Endothelial cell of umbilical vein (primary cell): ENCODE results near the gene IRX3. TPM values are rescaled to one million over a fixed set of nuclear protein-coding genes. Genes with fewer than 3 reads are reported as not detected.

Experiments used
- BruUV-seq: library from RNA; stranded (reverse); fragments of 400-500 nt; replicated peaks from 2 replicates; lab custom pipeline; 2021; lab: Mats Ljungman, UMichigan
- CTCF ChIA-PET: fragments of 300-600, 350-600 bp; sonication (Branson Sonifier 250); formaldehyde crosslinking; loops from one replicate; lab custom pipeline; 2021; ENCODE audit warnings: antibody characterized with exemption, inconsistent platforms; lab: Charles Lee
- POLR2A ChIA-PET: fragments of 300-600, 350-600 bp; sonication (Branson Sonifier 250); formaldehyde crosslinking; loops from one replicate; lab custom pipeline; 2021; ENCODE audit warnings: antibody characterized with exemption, inconsistent platforms; lab: Charles Lee
- DNase-seq: peaks from one replicate; pipeline ENCODE4 v3.0.0-alpha.2; 2011; ENCODE audit warnings: low read depth, low spot score
- FAIRE-seq: peaks from 2 replicates; lab custom pipeline; 2011; peaks lifted over from hg19 to GRCh38; lab: Jason Lieb, UNC
- H2AFZ ChIP-seq: 2 replicates; pipeline ENCODE4 v1.6.0; 2012; ENCODE audit warnings: low read depth, low read length, control low read depth, inconsistent platforms
- H3K27ac ChIP-seq: 2 replicates; pipeline ENCODE4 v1.5.1; 2011; ENCODE audit warnings: low read depth, mild to moderate bottlenecking, control low read depth, low read length, moderate library complexity; ENCODE audit not compliant: insufficient read depth
- H3K27me3 ChIP-seq, 2 experiments: 2 replicates each; pipeline versions ENCODE4 v1.6.0 to v1.6.1; 2011; ENCODE audit warnings: low read length in 2 of 2, mixed read lengths in 1 of 2; ENCODE audit not compliant: control insufficient read depth in 2 of 2, insufficient read depth in 2 of 2
- H3K36me3 ChIP-seq, 2 experiments: 2 replicates in 1 of 2; 3 replicates in 1 of 2; pipeline ENCODE4 v1.5.1; 2011; ENCODE audit warnings: low read length in 2 of 2, mild to moderate bottlenecking in 1 of 2, moderate library complexity in 1 of 2; ENCODE audit not compliant: control insufficient read depth in 2 of 2, insufficient read depth in 2 of 2; ENCODE audit errors: extremely low read depth in 1 of 2
- H3K4me1 ChIP-seq: 3 replicates; pipeline ENCODE4 v1.5.1; 2011; ENCODE audit warnings: mild to moderate bottlenecking, low read length; ENCODE audit not compliant: control insufficient read depth, insufficient read depth; ENCODE audit errors: extremely low read depth
- H3K4me2 ChIP-seq: 2 replicates; pipeline ENCODE4 v1.6.1; 2011; ENCODE audit warnings: low read length, control low read depth, mixed read lengths; ENCODE audit not compliant: insufficient read depth
- H3K4me3 ChIP-seq, 3 experiments: fragments of 200-600 bp in 1 of 3; sonication (generic), shearing (Covaris generic) in 1 of 3; replicated peaks in 1 of 3; 2 replicates each; pipeline ENCODE4 v1.5.1; 2011 to 2016; ENCODE audit warnings: control low read depth in 3 of 3, low read length in 3 of 3, mild to moderate bottlenecking in 2 of 3, inconsistent platforms in 1 of 3, low read depth in 1 of 3, moderate library complexity in 1 of 3; ENCODE audit not compliant: insufficient read depth in 1 of 3
- H3K79me2 ChIP-seq: 2 replicates; pipeline ENCODE4 v1.6.0; 2012; ENCODE audit warnings: low read length, inconsistent platforms; ENCODE audit not compliant: control insufficient read depth, insufficient read depth
- H3K9ac ChIP-seq: replicated peaks from 2 replicates; pipeline ENCODE3; 2011; ENCODE audit warnings: low read length, control low read depth; ENCODE audit not compliant: insufficient read depth; ENCODE audit errors: extremely low read depth
- H3K9me1 ChIP-seq: replicated peaks from 3 replicates; pipeline ENCODE4 v1.6.0; 2011; ENCODE audit warnings: mild to moderate bottlenecking, low read length; ENCODE audit not compliant: control insufficient read depth, insufficient read depth; ENCODE audit errors: extremely low read depth
- H3K9me3 ChIP-seq: replicated peaks from 2 replicates; pipeline ENCODE4 v1.5.1; 2012; ENCODE audit warnings: low read length, inconsistent platforms; ENCODE audit not compliant: control insufficient read depth, insufficient read depth
- H4K20me1 ChIP-seq: replicated peaks from 2 replicates; pipeline ENCODE3; 2011; ENCODE audit warnings: mild to moderate bottlenecking, low read length; ENCODE audit not compliant: control insufficient read depth, insufficient read depth; ENCODE audit errors: extremely low read depth
- FOS ChIP-seq: IDR thresholded peaks from 2 replicates; pipeline ENCODE4 v1.6.1; 2011; ENCODE audit warnings: mild to moderate bottlenecking, low read length, moderate library complexity, borderline replicate concordance; ENCODE audit not compliant: insufficient read depth
- dilution Hi-C: fragments of 300-500 bp; cut with MboI; formaldehyde crosslinking; loops from one replicate; pipeline ENCODE4 v1.15.0; 2019; ENCODE audit warnings: low sequenced_read_pairs; ENCODE audit not compliant: extremely low pct_ligation_motif_present
- intact Hi-C: fragments of 100-400 bp; cut with micrococcal nuclease; formaldehyde crosslinking; loops from one replicate; pipeline ENCODE4 v1.10.0; 2022
- polyA plus RNA-seq, 4 experiments: library from polyadenylated mRNA; depleted of rRNA in 3 of 4; stranded (reverse) in 3 of 4; unstranded in 1 of 4; fragments of >200 nt; gene quantifications; 2 replicates each; pipeline versions ENCODE4 v1.2.1 to v1.2.3, GENCODE V29; 2011 to 2012; ENCODE audit warnings: missing spikeins in 1 of 4
- total RNA-seq: library from RNA; stranded (reverse); gene quantifications from 2 replicates; pipeline ENCODE4 v1.2.3, GENCODE V29; 2021
- TF ChIP-seq, protein P1 (sequence below): IDR thresholded peaks from 2 replicates; pipeline ENCODE4 v1.6.1; 2011; ENCODE audit not compliant: insufficient read depth, insufficient read length
- TF ChIP-seq, protein P2 (sequence below), 2 donors: IDR thresholded peaks; 1 replicate in 1 of 2; 2 replicates in 1 of 2; pipeline ENCODE4 v1.5.1; 2011; ENCODE audit warnings: low read length in 2 of 2, mild to moderate bottlenecking in 2 of 2, moderate library complexity in 2 of 2, control low read depth in 1 of 2, inconsistent platforms in 1 of 2, low read depth in 1 of 2; ENCODE audit not compliant: insufficient read depth in 1 of 2; ENCODE audit errors: extremely low read depth in 1 of 2

The IRX3 gene
- total and polyA plus RNA-seq, 2 donors (not counting 3 experiments of a cell fraction or from before 2014, with no cell fraction given): not detected

DNA sequence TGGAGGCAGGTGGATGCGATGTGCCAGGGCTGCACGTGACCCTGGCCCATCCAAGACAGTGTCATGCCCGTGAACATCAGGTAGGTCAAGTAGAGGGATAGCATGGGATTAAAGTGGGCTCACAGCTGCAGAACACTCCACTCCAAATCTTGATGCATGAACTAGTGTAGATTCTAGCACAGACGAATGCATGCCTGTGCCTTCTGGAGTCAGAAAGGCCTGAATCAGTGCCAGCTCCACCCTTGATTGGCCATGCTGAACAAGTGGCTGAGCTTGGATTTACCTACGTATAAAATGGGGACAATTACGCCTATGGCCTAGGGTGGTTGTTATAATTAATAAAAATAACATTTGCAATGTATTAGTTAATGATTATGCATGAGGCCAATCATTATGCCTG lies 10.6 kb downstream of the IRX3 start:
- Histone ChIP-seq H3K9ac (no peak overlapping the region), H3K27ac (no peak overlapping the region), H3K36me3 (no peaks in the 10 kb centered on the region), H3K4me3 (no peak overlapping the region), H2AFZ (no peak overlapping the region), H3K79me2 (no peaks in the 10 kb centered on the region), H3K27me3 (peaks cover 9 to 10% of the 10 kb centered on the region in 2 experiments), H4K20me1 (no peaks in the 10 kb centered on the region), H3K9me3 (no peaks in the 10 kb centered on the region), H3K9me1 (no peaks in the 10 kb centered on the region), H3K4me2 (no peak overlapping the region), H3K4me1 (no peaks in the 10 kb centered on the region)
- no peak for TF ChIP-seq FOS
- POLR2A ChIA-PET: no interaction called here
- BruUV-seq: no TSS peak
- DNase-seq (no peak), FAIRE-seq (no peak)
- dilution Hi-C loops: no loop called here
- intact Hi-C loops: no loop called here
- CTCF ChIA-PET: no interaction called here

DNA sequence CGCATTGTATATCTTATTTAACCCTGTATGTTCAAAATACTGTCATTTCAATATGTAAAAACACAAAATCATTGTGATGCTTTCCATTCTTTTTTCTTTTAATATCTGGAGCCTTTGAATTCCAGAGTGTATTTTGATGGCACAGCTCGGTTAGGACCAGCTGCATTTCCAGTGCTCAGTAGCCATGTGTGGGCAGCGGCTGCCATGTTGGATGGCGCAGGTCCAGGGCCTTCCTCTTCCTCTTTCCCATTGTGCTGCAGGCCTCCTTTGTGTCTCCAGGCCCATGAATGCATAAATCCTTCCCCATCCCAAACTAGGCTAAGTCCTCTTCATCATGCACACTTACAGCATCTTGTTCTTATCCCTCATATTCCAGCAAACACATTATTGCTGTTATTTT lies 13.0 kb downstream of the IRX3 start:
- TF ChIP-seq, protein P1, sequence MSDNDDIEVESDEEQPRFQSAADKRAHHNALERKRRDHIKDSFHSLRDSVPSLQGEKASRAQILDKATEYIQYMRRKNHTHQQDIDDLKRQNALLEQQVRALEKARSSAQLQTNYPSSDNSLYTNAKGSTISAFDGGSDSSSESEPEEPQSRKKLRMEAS: no peak
- no peak for TF ChIP-seq FOS
- TF ChIP-seq, protein P2, sequence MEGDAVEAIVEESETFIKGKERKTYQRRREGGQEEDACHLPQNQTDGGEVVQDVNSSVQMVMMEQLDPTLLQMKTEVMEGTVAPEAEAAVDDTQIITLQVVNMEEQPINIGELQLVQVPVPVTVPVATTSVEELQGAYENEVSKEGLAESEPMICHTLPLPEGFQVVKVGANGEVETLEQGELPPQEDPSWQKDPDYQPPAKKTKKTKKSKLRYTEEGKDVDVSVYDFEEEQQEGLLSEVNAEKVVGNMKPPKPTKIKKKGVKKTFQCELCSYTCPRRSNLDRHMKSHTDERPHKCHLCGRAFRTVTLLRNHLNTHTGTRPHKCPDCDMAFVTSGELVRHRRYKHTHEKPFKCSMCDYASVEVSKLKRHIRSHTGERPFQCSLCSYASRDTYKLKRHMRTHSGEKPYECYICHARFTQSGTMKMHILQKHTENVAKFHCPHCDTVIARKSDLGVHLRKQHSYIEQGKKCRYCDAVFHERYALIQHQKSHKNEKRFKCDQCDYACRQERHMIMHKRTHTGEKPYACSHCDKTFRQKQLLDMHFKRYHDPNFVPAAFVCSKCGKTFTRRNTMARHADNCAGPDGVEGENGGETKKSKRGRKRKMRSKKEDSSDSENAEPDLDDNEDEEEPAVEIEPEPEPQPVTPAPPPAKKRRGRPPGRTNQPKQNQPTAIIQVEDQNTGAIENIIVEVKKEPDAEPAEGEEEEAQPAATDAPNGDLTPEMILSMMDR (IDR thresholded peaks at IDR 0.05; ENCODE audit: extremely low read depth in 1 of 2, insufficient read depth in 1 of 2, low read depth in 1 of 2, low read length in 2 of 2): no peak
- Histone ChIP-seq H3K79me2 (no peaks in the 10 kb centered on the region), H3K27me3 (peaks cover 0 to 2% of the 10 kb centered on the region in 2 experiments), H3K9ac (no peak overlapping the region), H4K20me1 (no peaks in the 10 kb centered on the region), H3K4me2 (no peak overlapping the region), H3K9me1 (no peaks in the 10 kb centered on the region), H3K9me3 (no peaks in the 10 kb centered on the region), H2AFZ (no peak overlapping the region), H3K27ac (no peak overlapping the region), H3K36me3 (no peaks in the 10 kb centered on the region), H3K4me3 (no peak overlapping the region), H3K4me1 (no peaks in the 10 kb centered on the region)
- dilution Hi-C loops: no loop called here
- FAIRE-seq (no peak), DNase-seq (no peak)
- no TSS peak for BruUV-seq
- intact Hi-C loops: no loop called here
- POLR2A ChIA-PET: no interaction called here
- CTCF ChIA-PET: no interaction called here
